GM23248 (cell line): ENCODE data around the gene ARL6IP4. TPM values are rescaled to one million over a fixed set of nuclear protein-coding genes. Genes with fewer than 3 reads are reported as not detected.

Experiments used
- DNase-seq: peaks from one replicate; pipeline ENCODE4 v3.0.0-alpha.2; 2015
- H2AFZ ChIP-seq: fragments of 200-600 bp; sonication (generic); 2 replicates; pipeline ENCODE4 v1.6.1; 2016; ENCODE audit warnings: antibody characterized with exemption
- H3F3A ChIP-seq: fragments of 200-600 bp; sonication (generic); 2 replicates; pipeline ENCODE4 v1.6.1; 2016; ENCODE audit warnings: mild to moderate bottlenecking, antibody characterized with exemption, mixed run types; ENCODE audit not compliant: insufficient read depth
- H3K27ac ChIP-seq: fragments of 200-600 bp; sonication (generic); 2 replicates; pipeline ENCODE4 v1.5.1; 2016; ENCODE audit warnings: mild to moderate bottlenecking
- H3K27me3 ChIP-seq: fragments of 200-600 bp; sonication (generic); replicated peaks from 2 replicates; pipeline ENCODE4 v1.6.1; 2016; ENCODE audit warnings: mild to moderate bottlenecking; ENCODE audit not compliant: insufficient read depth
- H3K36me3 ChIP-seq: fragments of 200-600 bp; sonication (generic); 2 replicates; pipeline ENCODE4 v1.6.1; 2016; ENCODE audit warnings: low read depth, mild to moderate bottlenecking
- H3K4me1 ChIP-seq: fragments of 200-600 bp; sonication (generic); 2 replicates; pipeline ENCODE4 v1.6.1; 2016; ENCODE audit warnings: mild to moderate bottlenecking; ENCODE audit not compliant: insufficient read depth
- H3K4me2 ChIP-seq: fragments of 200-600 bp; sonication (generic); one replicate; pipeline ENCODE4 v1.6.1; 2016; ENCODE audit warnings: mild to moderate bottlenecking; ENCODE audit not compliant: unreplicated experiment
- H3K4me3 ChIP-seq: fragments of 200-600 bp; sonication (generic); 2 replicates; pipeline ENCODE4 v1.5.1; 2016; ENCODE audit warnings: mild to moderate bottlenecking
- H3K79me2 ChIP-seq: fragments of 200-600 bp; sonication (generic); 2 replicates; pipeline ENCODE4 v1.6.1; 2016; ENCODE audit warnings: mild to moderate bottlenecking; ENCODE audit not compliant: insufficient read depth
- H3K9ac ChIP-seq: fragments of 200-600 bp; sonication (generic); 2 replicates; pipeline ENCODE4 v1.6.1; 2016; ENCODE audit warnings: mild to moderate bottlenecking
- H3K9me2 ChIP-seq: fragments of 200-600 bp; sonication (generic); 2 replicates; pipeline ENCODE4 v1.6.1; 2016; ENCODE audit warnings: mixed run types, mild to moderate bottlenecking, moderate library complexity; ENCODE audit not compliant: insufficient read depth
- H3K9me3 ChIP-seq: fragments of 200-600 bp; sonication (generic); one replicate; pipeline ENCODE4 v1.6.1; 2017; ENCODE audit warnings: low read depth
- H4K20me1 ChIP-seq: fragments of 200-600 bp; sonication (generic); 2 replicates; pipeline ENCODE4 v1.6.0; 2016; ENCODE audit not compliant: insufficient read depth
- EZH2 ChIP-seq: fragments of 200-600 bp; sonication (generic); IDR thresholded peaks from 2 replicates; pipeline ENCODE4 v1.6.1; 2018; ENCODE audit warnings: antibody characterized with exemption, mild to moderate bottlenecking; ENCODE audit not compliant: insufficient read depth, poor library complexity, severe bottlenecking
- EZH2phosphoT487 ChIP-seq: fragments of 200-600 bp; sonication (generic); IDR thresholded peaks from 2 replicates; pipeline ENCODE4 v1.6.1; 2018; ENCODE audit warnings: antibody characterized with exemption, moderate library complexity, mild to moderate bottlenecking, low read depth; ENCODE audit not compliant: insufficient read depth
- WGBS, 2 experiments: methylation state at CpG; one replicate each; pipeline ENCODE4 v1.1.6; 2015 to 2017; ENCODE audit warnings: low lambda C conversion rate in 2 of 2, low coverage in 1 of 2; ENCODE audit errors: missing lambda C conversion rate in 2 of 2; 5-methylcytosine and 5-hydroxymethylcytosine counted together
- in situ Hi-C: fragments of 300-500 bp; cut with MboI; formaldehyde crosslinking; loops from 2 replicates; pipeline ENCODE4 v1.15.0; 2020
- polyA plus RNA-seq: library from polyadenylated mRNA; unstranded; fragments of >200 nt; fragmentation: Nextera tagmentation; extraction: Ambion mirVana; gene quantifications from 2 replicates; pipeline ENCODE4 v1.2.1, GENCODE V29; 2016
- total RNA-seq: library from RNA; depleted of rRNA; stranded (reverse); fragments of >200 nt; shearing (Covaris generic); gene quantifications from 2 replicates; pipeline ENCODE4 v1.2.3, GENCODE V29; 2014

ARL6IP4 gene
- total and polyA plus RNA-seq, 2 experiments from 2014 or later, result 150 to 259 TPM

GRCh38 chr12:122944605-122945592, 35.6 kb upstream of the ARL6IP4 start:
- Histone ChIP-seq H3K4me2 (no peak overlapping the region), H4K20me1 (no peaks in the 10 kb centered on the region), H3K9ac (no peak overlapping the region), H3F3A (peaks cover 6% of the 10 kb centered on the region), H3K4me1 (peaks cover 28% of the 10 kb centered on the region), H2AFZ (no peak overlapping the region), H3K27ac (no peak overlapping the region), H3K4me3 (no peak overlapping the region), H3K9me2 (no peaks in the 10 kb centered on the region), H3K9me3 (no peaks in the 10 kb centered on the region), H3K36me3 (no peaks in the 10 kb centered on the region), H3K79me2 (no peaks in the 10 kb centered on the region), H3K27me3 (no peaks in the 10 kb centered on the region)
- DNase-seq, result peak; percentile 64
- in situ Hi-C loops, result no loop called here
- WGBS, 2 experiments, result 57 to 60% methylated on average over 14 of the region's 14 CpGs
- no peak for TF ChIP-seq EZH2phosphoT487
- TF ChIP-seq EZH2, result no peak

GRCh38 chr12:122946690-122947341, 33.7 kb upstream of the ARL6IP4 start:
- H2AFZ ChIP-seq, result peak overlapping the region; percentile 63
- H3K27me3 ChIP-seq, result no peaks in the 10 kb centered on the region
- no peaks in the 10 kb centered on the region for H3K79me2 ChIP-seq
- H4K20me1 ChIP-seq, result no peaks in the 10 kb centered on the region
- peaks cover 28% of the 10 kb centered on the region for H3K4me1 ChIP-seq
- H3K9me3 ChIP-seq, result no peaks in the 10 kb centered on the region
- peak overlapping the region; percentile 72 for H3K27ac ChIP-seq
- H3K9ac ChIP-seq, result peak overlapping the region; percentile 67
- peaks cover 6% of the 10 kb centered on the region for H3F3A ChIP-seq
- H3K9me2 ChIP-seq, result no peaks in the 10 kb centered on the region
- TF ChIP-seq EZH2, result no peak
- no peak for TF ChIP-seq EZH2phosphoT487
- in situ Hi-C loops, result no loop called here
- 19 to 22% methylated on average over 10 of the region's 10 CpGs for WGBS, 2 experiments
- no peaks in the 10 kb centered on the region for H3K36me3 ChIP-seq
- H3K4me3 ChIP-seq, result no peak overlapping the region
- DNase-seq, result peak; percentile 100
- peak overlapping the region; percentile 19 for H3K4me2 ChIP-seq

GRCh38 chr12:122947352-122947792, 33.1 kb upstream of the ARL6IP4 start:
- no peaks in the 10 kb centered on the region for H4K20me1 ChIP-seq
- in situ Hi-C loops, result no loop called here
- no peaks in the 10 kb centered on the region for H3K9me2 ChIP-seq
- peak overlapping the region; percentile 19 for H3K4me2 ChIP-seq
- peaks cover 6% of the 10 kb centered on the region for H3F3A ChIP-seq
- no peaks in the 10 kb centered on the region for H3K27me3 ChIP-seq
- peak overlapping the region; percentile 67 for H3K9ac ChIP-seq
- no peaks in the 10 kb centered on the region for H3K79me2 ChIP-seq
- no peaks in the 10 kb centered on the region for H3K9me3 ChIP-seq
- H3K4me1 ChIP-seq, result peaks cover 28% of the 10 kb centered on the region
- DNase-seq, result peak; percentile 31
- no peak overlapping the region for H3K4me3 ChIP-seq
- peak overlapping the region; percentile 72 for H3K27ac ChIP-seq
- no peak for TF ChIP-seq EZH2
- no peak for TF ChIP-seq EZH2phosphoT487
- peak overlapping the region; percentile 63 for H2AFZ ChIP-seq
- no peaks in the 10 kb centered on the region for H3K36me3 ChIP-seq
- 62 to 67% methylated on average over 15 of the region's 15 CpGs for WGBS, 2 experiments

- no peak overlapping the region for H3K9ac ChIP-seq
- no peak overlapping the region for H3K4me3 ChIP-seq
- H3K27ac ChIP-seq, result no peak overlapping the region
- no peaks in the 10 kb centered on the region for H3K9me2 ChIP-seq
- H3K4me2 ChIP-seq, result no peak overlapping the region
- in situ Hi-C loops, result no loop called here
- H4K20me1 ChIP-seq, result no peaks in the 10 kb centered on the region
- H2AFZ ChIP-seq, result no peak overlapping the region
- no peak for DNase-seq
- H3K4me1 ChIP-seq, result peaks cover 28% of the 10 kb centered on the region
- WGBS, 2 experiments, result 95 to 98% methylated on average over 9 to 14 of the region's 14 CpGs
- peaks cover 6% of the 10 kb centered on the region for H3F3A ChIP-seq
- H3K9me3 ChIP-seq, result no peaks in the 10 kb centered on the region
- TF ChIP-seq EZH2 (no peak), EZH2phosphoT487 (no peak)
- H3K36me3 ChIP-seq, result no peaks in the 10 kb centered on the region
- H3K27me3 ChIP-seq, result no peaks in the 10 kb centered on the region
- H3K79me2 ChIP-seq, result no peaks in the 10 kb centered on the region
These were observed 31.9 kb upstream of the ARL6IP4 start for GRCh38 chr12:122948605-122949004.
